H1 (cell line): ENCODE results near the gene GRIK1. TPM values are rescaled to one million over a fixed set of nuclear protein-coding genes. Genes with fewer than 3 reads are reported as not detected.

Source experiments
- CTCF ChIA-PET: fragments of 300-600 bp; sonication (Branson Sonifier 250); formaldehyde crosslinking; loops from one replicate; lab custom pipeline; 2021; ENCODE audit not compliant: partially characterized antibody; lab: Charles Lee
- POLR2A ChIA-PET: fragments of 300-600 bp; sonication (Branson Sonifier 250); formaldehyde crosslinking; loops from one replicate; lab custom pipeline; 2021; ENCODE audit warnings: inconsistent platforms; ENCODE audit not compliant: partially characterized antibody; lab: Charles Lee
- DNase-seq, 2 experiments: peaks; one replicate each; pipeline versions ENCODE4 v3.0.0 to v3.0.0-alpha.2; 2010 to 2022; ENCODE audit warnings: low spot score in 2 of 2, low read depth in 1 of 2, mixed read lengths in 1 of 2
- FAIRE-seq: peaks from 2 replicates; lab custom pipeline; 2011; peaks lifted over from hg19 to GRCh38; lab: Jason Lieb, UNC
- H2AFZ ChIP-seq: 2 replicates; pipeline ENCODE4 v1.8.1; 2012; ENCODE audit warnings: low read length, inconsistent platforms
- H2AK5ac ChIP-seq: 2 replicates; pipeline ENCODE4 v1.6.1; 2013; ENCODE audit warnings: low read depth, low read length
- H2BK120ac ChIP-seq: replicated peaks from 2 replicates; pipeline ENCODE3; 2013; ENCODE audit warnings: low read depth, low read length, inconsistent platforms
- H2BK12ac ChIP-seq: 2 replicates; pipeline ENCODE4 v1.6.1; 2013; ENCODE audit warnings: low read depth, low read length
- H2BK15ac ChIP-seq: 2 replicates; pipeline ENCODE4 v1.6.1; 2013; ENCODE audit warnings: low read length
- H2BK20ac ChIP-seq: 2 replicates; pipeline ENCODE4 v1.6.1; 2013; ENCODE audit warnings: low read length
- H2BK5ac ChIP-seq: 2 replicates; pipeline ENCODE4 v1.6.1; 2013; ENCODE audit warnings: low read depth, low read length
- H3K14ac ChIP-seq: 2 replicates; pipeline ENCODE4 v1.6.1; 2013; ENCODE audit warnings: inconsistent platforms; ENCODE audit not compliant: insufficient read length
- H3K18ac ChIP-seq: 2 replicates; pipeline ENCODE4 v1.6.1; 2013; ENCODE audit warnings: low read length; ENCODE audit errors: extremely low read depth
- H3K23ac ChIP-seq: 2 replicates; pipeline ENCODE4 v1.6.1; 2013; ENCODE audit warnings: inconsistent platforms; ENCODE audit not compliant: insufficient read length
- H3K23me2 ChIP-seq: 2 replicates; pipeline ENCODE4 v1.6.1; 2013; ENCODE audit warnings: low read depth, low read length
- H3K27ac ChIP-seq: 2 replicates; pipeline ENCODE4 v1.6.1; 2011; ENCODE audit warnings: low read depth, low read length, inconsistent platforms
- H3K27me3 ChIP-seq, 4 experiments: replicated peaks in 1 of 4; 1 replicate in 1 of 4; 2 replicates in 3 of 4; pipeline versions ENCODE4 v1.6.1 to v1.8.1; 2011 to 2013; ENCODE audit warnings: low read length in 3 of 4, mild to moderate bottlenecking in 3 of 4, inconsistent platforms in 2 of 4, mixed read lengths in 2 of 4, moderate library complexity in 1 of 4; ENCODE audit not compliant: control insufficient read depth in 3 of 4, insufficient read depth in 3 of 4; ENCODE audit errors: extremely low read depth in 1 of 4
- H3K36me3 ChIP-seq, 4 experiments: 2 replicates each; pipeline versions ENCODE4 v1.6.1 to v1.8.1; 2011 to 2013; ENCODE audit warnings: mild to moderate bottlenecking in 4 of 4, low read length in 3 of 4, moderate library complexity in 2 of 4, control low read depth in 1 of 4, inconsistent platforms in 1 of 4; ENCODE audit not compliant: insufficient read depth in 4 of 4, control insufficient read depth in 2 of 4
- H3K4ac ChIP-seq: replicated peaks from 2 replicates; pipeline ENCODE3; 2013; ENCODE audit warnings: low read length, low read depth, mixed read lengths, inconsistent platforms; ENCODE audit not compliant: insufficient read length
- H3K4me1 ChIP-seq, 4 experiments: replicated peaks in 1 of 4; 1 replicate in 1 of 4; 2 replicates in 3 of 4; pipeline versions ENCODE4 v1.6.1 to v1.8.1; 2011 to 2013; ENCODE audit warnings: low read length in 3 of 4, inconsistent platforms in 2 of 4, mixed read lengths in 1 of 4; ENCODE audit not compliant: insufficient read depth in 4 of 4, control insufficient read depth in 3 of 4
- H3K4me2 ChIP-seq, 2 experiments: 2 replicates each; pipeline versions ENCODE4 v1.6.1 to v1.8.1; 2011 to 2013; ENCODE audit warnings: low read depth in 2 of 2, low read length in 2 of 2, control low read depth in 1 of 2, inconsistent platforms in 1 of 2, mild to moderate bottlenecking in 1 of 2; ENCODE audit not compliant: insufficient read depth in 1 of 2
- H3K4me3 ChIP-seq, 4 experiments: fragments of 200-600, 300-600 bp in 1 of 4; sonication (generic), shearing (Covaris generic), sonication (Bioruptor Twin) in 1 of 4; 2 replicates each; pipeline versions ENCODE4 v1.5.1 to v1.8.1; 2011 to 2016; ENCODE audit warnings: low read length in 4 of 4, low read depth in 3 of 4, control low read depth in 2 of 4, inconsistent platforms in 2 of 4, mild to moderate bottlenecking in 2 of 4, mixed read lengths in 1 of 4, moderate library complexity in 1 of 4; ENCODE audit not compliant: insufficient read depth in 2 of 4; ENCODE audit errors: extremely low read depth in 1 of 4
- H3K56ac ChIP-seq: replicated peaks from 2 replicates; pipeline ENCODE3; 2013; ENCODE audit warnings: low read depth, mild to moderate bottlenecking, mixed read lengths, low read length, inconsistent platforms; ENCODE audit not compliant: insufficient read length
- H3K79me1 ChIP-seq: 2 replicates; pipeline ENCODE4 v1.6.1; 2013; ENCODE audit warnings: low read depth, low read length, control low read depth
- H3K79me2 ChIP-seq, 2 experiments: 2 replicates each; pipeline versions ENCODE4 v1.6.1 to v1.8.1; 2012 to 2013; ENCODE audit warnings: low read length in 2 of 2, mild to moderate bottlenecking in 2 of 2, inconsistent platforms in 1 of 2; ENCODE audit not compliant: insufficient read depth in 2 of 2, control insufficient read depth in 1 of 2
- H3K9ac ChIP-seq, 4 experiments: replicated peaks in 1 of 4; 1 replicate in 1 of 4; 2 replicates in 3 of 4; pipeline versions ENCODE4 v1.6.1 to v1.8.1; 2011 to 2013; ENCODE audit warnings: low read depth in 3 of 4, low read length in 3 of 4, control low read depth in 2 of 4, mild to moderate bottlenecking in 2 of 4, moderate library complexity in 2 of 4, inconsistent platforms in 1 of 4; ENCODE audit errors: extremely low read depth in 1 of 4
- H3K9me3 ChIP-seq, 2 experiments: 2 replicates each; pipeline versions ENCODE4 v1.6.1 to v1.8.1; 2012 to 2013; ENCODE audit warnings: mild to moderate bottlenecking in 2 of 2, moderate library complexity in 2 of 2, control low read depth in 1 of 2, inconsistent platforms in 1 of 2, low read depth in 1 of 2, low read length in 1 of 2, mixed read lengths in 1 of 2; ENCODE audit not compliant: insufficient read depth in 2 of 2
- H4K20me1 ChIP-seq, 2 experiments: replicated peaks in 1 of 2; 2 replicates each; pipeline versions ENCODE3 to v1.8.1; 2011 to 2013; ENCODE audit warnings: inconsistent platforms in 2 of 2, low read length in 2 of 2, mild to moderate bottlenecking in 1 of 2; ENCODE audit not compliant: insufficient read depth in 2 of 2, control insufficient read depth in 1 of 2
- H4K5ac ChIP-seq: 2 replicates; pipeline ENCODE4 v1.6.1; 2013; ENCODE audit warnings: low read length, low read depth, mixed read lengths, inconsistent platforms; ENCODE audit not compliant: insufficient read length
- H4K8ac ChIP-seq: 2 replicates; pipeline ENCODE4 v1.8.0; 2013; ENCODE audit warnings: mild to moderate bottlenecking, moderate library complexity, low read length, inconsistent platforms; ENCODE audit not compliant: insufficient read depth; ENCODE audit errors: extremely low read depth
- H4K91ac ChIP-seq: replicated peaks from 2 replicates; pipeline ENCODE3; 2013; ENCODE audit warnings: low read length, mixed read lengths, inconsistent platforms; ENCODE audit not compliant: insufficient read length
- CHD1 ChIP-seq: IDR thresholded peaks from 2 replicates; pipeline ENCODE4 v1.6.1; 2012; ENCODE audit warnings: low read depth, low read length, improper control_type of control experiment
- CHD2 ChIP-seq: IDR thresholded peaks from 2 replicates; pipeline ENCODE4 v1.6.1; 2012; ENCODE audit warnings: low read length, improper control_type of control experiment
- EZH2 ChIP-seq: fragments of 200-600 bp; sonication (generic); IDR thresholded peaks from 2 replicates; pipeline ENCODE4 v1.7.1; 2012; ENCODE audit warnings: low read depth, mild to moderate bottlenecking, moderate library complexity, low read length, inconsistent platforms; ENCODE audit not compliant: severe bottlenecking
- HDAC2 ChIP-seq, 2 experiments: fragments of 300-600 bp in 1 of 2; sonication (generic) in 1 of 2; IDR thresholded peaks; 2 replicates each; pipeline ENCODE4 v1.6.1; 2011 to 2012; ENCODE audit warnings: low read depth in 2 of 2, low read length in 2 of 2, mild to moderate bottlenecking in 2 of 2, moderate library complexity in 2 of 2, borderline replicate concordance in 1 of 2, inconsistent platforms in 1 of 2
- JUN ChIP-seq: IDR thresholded peaks from 2 replicates; pipeline ENCODE4 v1.6.1; 2011; ENCODE audit warnings: low read depth, mild to moderate bottlenecking, improper control_type of control experiment, low read length
- PHF8 ChIP-seq: fragments of 200-600 bp; sonication (generic); conservative IDR thresholded peaks from 2 replicates; pipeline ENCODE4 v1.7.1; 2012; ENCODE audit warnings: low read depth, mild to moderate bottlenecking, inconsistent platforms, low read length, moderate library complexity
- RAD21 ChIP-seq, 2 experiments: IDR thresholded peaks in 1 of 2; conservative IDR thresholded peaks in 1 of 2; 2 replicates each; pipeline ENCODE4 v1.6.1; 2011; ENCODE audit warnings: low read depth in 2 of 2, low read length in 2 of 2, improper control_type of control experiment in 1 of 2, inconsistent platforms in 1 of 2, mild to moderate bottlenecking in 1 of 2, moderate library complexity in 1 of 2
- RFX5 ChIP-seq: IDR thresholded peaks from 2 replicates; pipeline ENCODE4 v1.6.1; 2011; ENCODE audit warnings: low read depth, low read length, improper control_type of control experiment, borderline replicate concordance
- SIX5 ChIP-seq: IDR thresholded peaks from 2 replicates; pipeline ENCODE4 v1.6.1; 2011; ENCODE audit warnings: mild to moderate bottlenecking, low read depth, low read length
- SUZ12 ChIP-seq: fragments of 200-600 bp; sonication (generic); IDR thresholded peaks from 2 replicates; pipeline ENCODE4 v1.6.1; 2012; ENCODE audit warnings: mild to moderate bottlenecking, inconsistent platforms, low read length, moderate library complexity, mixed read lengths
- WGBS, 2 experiments: shearing (Covaris generic) in 1 of 2; methylation state at CpG; one replicate each; pipeline versions ENCODE4 v1.1.6 to v1.1.7; 2013 to 2015; ENCODE audit warnings: low lambda C conversion rate in 2 of 2, mixed read lengths in 2 of 2, inconsistent platforms in 1 of 2, low coverage in 1 of 2, missing lambda C conversion rate in 1 of 2; ENCODE audit not compliant: insufficient replicate concordance in 2 of 2, insufficient coverage in 1 of 2, insufficient read length in 1 of 2; ENCODE audit errors: extremely low coverage in 1 of 2, missing lambda C conversion rate in 1 of 2; 5-methylcytosine and 5-hydroxymethylcytosine counted together
- polyA plus RNA-seq, 7 experiments: library from polyadenylated mRNA; depleted of rRNA in 3 of 7; stranded (reverse) in 5 of 7; unstranded in 2 of 7; fragments of >200 nt in 5 of 7; fragments of 200-250 nt in 2 of 7; gene quantifications; 1 replicate in 5 of 7; 2 replicates in 1 of 7; 4 replicates in 1 of 7; pipeline versions ENCODE4 v1.2.1 to v1.2.3, GENCODE V29; 2011 to 2013; ENCODE audit warnings: missing spikeins in 2 of 7, mixed read lengths in 2 of 7
- total RNA-seq: library from RNA; stranded (reverse); fragmentation: NEBNext Ultra II Directional; extraction: Animal tissue kit (Norgen Biotek cat#: 25700); gene quantifications from 2 replicates; pipeline ENCODE4 v1.2.1, GENCODE V29; 2021

Gene GRIK1
- total and polyA plus RNA-seq, 2 of the 8 experiments (the other 6 are each of a cell fraction or from before 2014, with no cell fraction given) = 0.11 to 0.32 TPM

DNA sequence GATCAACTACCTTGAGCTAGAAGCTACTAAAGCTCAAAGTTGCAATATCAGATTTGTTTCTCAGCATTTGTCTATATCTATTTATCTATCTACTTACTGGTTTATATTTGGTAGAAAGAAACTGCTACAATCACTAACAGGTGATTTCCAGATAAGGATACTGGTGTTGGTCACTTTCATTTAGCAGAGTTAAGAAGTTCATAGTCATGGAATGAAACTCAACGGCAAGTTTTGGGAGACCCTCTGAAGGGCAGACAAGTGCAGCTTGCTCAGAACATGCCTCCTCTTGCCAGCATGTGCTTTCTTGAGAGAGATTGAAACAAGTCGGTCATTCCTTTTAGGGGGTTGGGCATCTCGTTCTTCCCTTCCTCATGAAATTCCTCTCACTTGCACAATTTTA, 296.5 kb downstream of the GRIK1 start:
- no peak overlapping the region for H3K56ac ChIP-seq
- no peak overlapping the region for H2BK15ac ChIP-seq
- H3K27me3 ChIP-seq = no peaks in the 10 kb centered on the region
- no peak overlapping the region for H3K4me3 ChIP-seq
- H4K91ac ChIP-seq = no peak overlapping the region
- no peaks in the 10 kb centered on the region for H3K79me1 ChIP-seq
- CTCF ChIA-PET = interaction anchor here (0.6 to 0.7 kb wide), 2 partner anchors 460 to 543 kb away, joined by 3 read pairs; no protein-coding TSS in a partner anchor
- 81% methylated on average over 3 of the region's 3 CpGs; no CpG with 5 or more reads in 1 of the 2 experiments for WGBS, 2 experiments
- no peak overlapping the region for H2AFZ ChIP-seq
- H2BK120ac ChIP-seq = no peak overlapping the region
- no peaks in the 10 kb centered on the region for H3K23me2 ChIP-seq
- no peak overlapping the region for H3K4ac ChIP-seq
- H3K18ac ChIP-seq = no peak overlapping the region
- no peak overlapping the region for H3K9ac ChIP-seq
- H4K20me1 ChIP-seq = no peaks in the 10 kb centered on the region
- no peak overlapping the region for H3K27ac ChIP-seq
- H3K79me2 ChIP-seq = no peaks in the 10 kb centered on the region
- H4K8ac ChIP-seq = no peak overlapping the region
- H3K4me2 ChIP-seq = no peak overlapping the region
- FAIRE-seq (no peak), DNase-seq (no peak)
- H2AK5ac ChIP-seq = no peak overlapping the region
- H3K9me3 ChIP-seq = no peaks in the 10 kb centered on the region
- H3K36me3 ChIP-seq = no peaks in the 10 kb centered on the region
- POLR2A ChIA-PET = interaction anchor here (0.6 kb wide), 1 partner anchor 41 kb away, joined by 3 read pairs; no protein-coding TSS in a partner anchor
- H2BK12ac ChIP-seq = no peak overlapping the region
- H2BK20ac ChIP-seq = no peak overlapping the region
- no peak overlapping the region for H2BK5ac ChIP-seq
- no peak overlapping the region for H3K14ac ChIP-seq
- H4K5ac ChIP-seq = no peak overlapping the region
- H3K4me1 ChIP-seq = no peaks in the 10 kb centered on the region
- no peak overlapping the region for H3K23ac ChIP-seq
- TF ChIP-seq RFX5 (no peak), HDAC2 (IDR thresholded peaks at IDR 0.05; ENCODE audit: borderline replicate concordance in 1 of 2, low read depth in 2 of 2, low read length in 2 of 2) (no peak), CHD1 (no peak), RAD21 (IDR thresholded peaks at IDR 0.05 in 1 of 2, conservative IDR thresholded peaks at IDR 0.05 in 1 of 2; ENCODE audit: low read depth in 2 of 2, low read length in 2 of 2) (no peak), SIX5 (no peak), CHD2 (no peak), EZH2 (no peak), SUZ12 (no peak), JUN (no peak), PHF8 (no peak)
